Osteoblast (primary cell): ENCODE results near the gene ZNF148. TPM values are rescaled to one million over a fixed set of nuclear protein-coding genes. Genes with fewer than 3 reads are reported as not detected.

Experiments used
- DNase-seq: peaks from one replicate; pipeline ENCODE4 v3.0.0; 2011; ENCODE audit warnings: low spot score, mixed read lengths; ENCODE audit not compliant: insufficient read length; ENCODE audit errors: missing footprints
- H2AFZ ChIP-seq: 2 replicates; pipeline ENCODE4 v1.6.0; 2011; ENCODE audit warnings: mild to moderate bottlenecking, low read length
- H3K27ac ChIP-seq: 2 replicates; pipeline ENCODE4 v1.5.1; 2011; ENCODE audit warnings: mild to moderate bottlenecking, low read depth, low read length, moderate library complexity
- H3K27me3 ChIP-seq: 2 replicates; pipeline ENCODE4 v1.6.0; 2012; ENCODE audit warnings: mild to moderate bottlenecking, control low read depth, inconsistent platforms, low read length, moderate library complexity; ENCODE audit not compliant: insufficient read depth
- H3K36me3 ChIP-seq: 2 replicates; pipeline ENCODE4 v1.5.1; 2011; ENCODE audit warnings: mild to moderate bottlenecking, low read length, control low read depth, moderate library complexity; ENCODE audit not compliant: insufficient read depth
- H3K4me1 ChIP-seq: 2 replicates; pipeline ENCODE4 v1.5.1; 2011; ENCODE audit warnings: mild to moderate bottlenecking, low read length, control low read depth, moderate library complexity; ENCODE audit not compliant: insufficient read depth
- H3K4me2 ChIP-seq: 2 replicates; pipeline ENCODE4 v1.6.0; 2011; ENCODE audit warnings: mild to moderate bottlenecking, low read length; ENCODE audit not compliant: insufficient read depth
- H3K4me3 ChIP-seq: fragments of 200-600 bp; sonication (generic); 3 replicates; pipeline ENCODE4 v1.5.1; 2012; ENCODE audit warnings: mild to moderate bottlenecking, low read length, inconsistent platforms; ENCODE audit not compliant: insufficient read depth
- H3K79me2 ChIP-seq: 2 replicates; pipeline ENCODE4 v1.6.0; 2012; ENCODE audit warnings: mild to moderate bottlenecking, low read length, control low read depth, inconsistent platforms; ENCODE audit not compliant: insufficient read depth
- H3K9me3 ChIP-seq: 2 replicates; pipeline ENCODE4 v1.5.1; 2011; ENCODE audit warnings: low read depth, low read length, control low read depth
- H4K20me1 ChIP-seq: 2 replicates; pipeline ENCODE4 v1.6.0; 2012; ENCODE audit warnings: mild to moderate bottlenecking, low read length, control low read depth; ENCODE audit not compliant: insufficient read depth
- total RNA-seq: library from RNA; depleted of rRNA; stranded (reverse); fragments of >200 nt; gene quantifications from 2 replicates; pipeline ENCODE4 v1.2.3, GENCODE V29; 2012
- TF ChIP-seq, protein P1 (sequence below): IDR thresholded peaks from 2 replicates; pipeline ENCODE4 v1.5.1; 2011; ENCODE audit warnings: mild to moderate bottlenecking, low read depth, low read length, moderate library complexity; ENCODE audit errors: extremely low read depth

ZNF148 gene
- total RNA-seq, 1 donor = 38.4 TPM

DNA sequence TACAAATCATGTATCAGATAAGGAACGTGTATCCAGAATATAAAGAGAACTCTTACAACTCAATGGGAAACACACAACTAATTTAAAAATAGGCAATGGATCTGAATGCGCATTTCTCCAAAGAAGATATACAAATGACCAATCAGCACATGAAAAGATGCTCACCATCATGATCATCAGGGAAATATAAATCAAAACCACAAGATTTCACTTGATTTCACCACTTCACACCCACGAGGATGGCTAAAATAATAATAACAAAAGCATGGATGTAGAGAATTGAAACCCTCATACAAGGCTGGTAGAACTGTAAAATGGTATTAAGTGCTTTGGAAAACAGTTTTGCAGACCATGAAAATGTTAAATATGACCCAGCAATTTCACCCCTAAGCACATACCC, 135.9 kb downstream of the ZNF148 start:
- no peak for DNase-seq
- H3K4me3 ChIP-seq = no peak overlapping the region
- H3K79me2 ChIP-seq = no peaks in the 10 kb centered on the region
- H3K36me3 ChIP-seq = no peaks in the 10 kb centered on the region
- TF ChIP-seq, protein P1, sequence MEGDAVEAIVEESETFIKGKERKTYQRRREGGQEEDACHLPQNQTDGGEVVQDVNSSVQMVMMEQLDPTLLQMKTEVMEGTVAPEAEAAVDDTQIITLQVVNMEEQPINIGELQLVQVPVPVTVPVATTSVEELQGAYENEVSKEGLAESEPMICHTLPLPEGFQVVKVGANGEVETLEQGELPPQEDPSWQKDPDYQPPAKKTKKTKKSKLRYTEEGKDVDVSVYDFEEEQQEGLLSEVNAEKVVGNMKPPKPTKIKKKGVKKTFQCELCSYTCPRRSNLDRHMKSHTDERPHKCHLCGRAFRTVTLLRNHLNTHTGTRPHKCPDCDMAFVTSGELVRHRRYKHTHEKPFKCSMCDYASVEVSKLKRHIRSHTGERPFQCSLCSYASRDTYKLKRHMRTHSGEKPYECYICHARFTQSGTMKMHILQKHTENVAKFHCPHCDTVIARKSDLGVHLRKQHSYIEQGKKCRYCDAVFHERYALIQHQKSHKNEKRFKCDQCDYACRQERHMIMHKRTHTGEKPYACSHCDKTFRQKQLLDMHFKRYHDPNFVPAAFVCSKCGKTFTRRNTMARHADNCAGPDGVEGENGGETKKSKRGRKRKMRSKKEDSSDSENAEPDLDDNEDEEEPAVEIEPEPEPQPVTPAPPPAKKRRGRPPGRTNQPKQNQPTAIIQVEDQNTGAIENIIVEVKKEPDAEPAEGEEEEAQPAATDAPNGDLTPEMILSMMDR = no peak
- H3K27me3 ChIP-seq = no peaks in the 10 kb centered on the region
- peaks cover 2% of the 10 kb centered on the region for H4K20me1 ChIP-seq
- H3K4me1 ChIP-seq = peaks cover 9% of the 10 kb centered on the region
- H3K9me3 ChIP-seq = no peaks in the 10 kb centered on the region
- H3K4me2 ChIP-seq = no peak overlapping the region
- no peak overlapping the region for H3K27ac ChIP-seq
- no peak overlapping the region for H2AFZ ChIP-seq

DNA sequence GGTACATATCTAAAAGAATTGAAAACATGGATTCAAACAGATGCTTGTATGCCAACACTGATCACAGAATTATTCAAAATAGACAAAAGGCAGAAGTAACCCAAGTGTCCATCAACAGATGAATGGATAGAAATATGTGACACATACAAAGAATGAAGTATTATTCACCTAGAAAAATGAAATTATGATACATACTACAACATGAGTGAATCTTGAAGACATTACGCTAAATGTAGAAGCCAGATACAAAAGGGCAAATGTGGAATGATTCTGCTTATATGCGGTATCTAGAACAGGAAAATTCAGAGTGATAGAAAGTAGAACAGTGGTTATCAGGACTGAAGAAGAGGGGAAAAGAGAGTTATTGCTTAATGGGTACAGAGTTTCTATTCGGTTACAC, 136.4 kb downstream of the ZNF148 start:
- TF ChIP-seq, protein P1 = no peak
- Histone ChIP-seq H3K27ac (no peak overlapping the region), H3K27me3 (no peaks in the 10 kb centered on the region), H3K4me3 (no peak overlapping the region), H2AFZ (no peak overlapping the region), H3K9me3 (no peaks in the 10 kb centered on the region), H3K4me2 (no peak overlapping the region), H3K79me2 (no peaks in the 10 kb centered on the region), H3K36me3 (peaks cover under 1% of the 10 kb centered on the region), H4K20me1 (peaks cover 2% of the 10 kb centered on the region), H3K4me1 (peaks cover 9% of the 10 kb centered on the region)
- no peak for DNase-seq

DNA sequence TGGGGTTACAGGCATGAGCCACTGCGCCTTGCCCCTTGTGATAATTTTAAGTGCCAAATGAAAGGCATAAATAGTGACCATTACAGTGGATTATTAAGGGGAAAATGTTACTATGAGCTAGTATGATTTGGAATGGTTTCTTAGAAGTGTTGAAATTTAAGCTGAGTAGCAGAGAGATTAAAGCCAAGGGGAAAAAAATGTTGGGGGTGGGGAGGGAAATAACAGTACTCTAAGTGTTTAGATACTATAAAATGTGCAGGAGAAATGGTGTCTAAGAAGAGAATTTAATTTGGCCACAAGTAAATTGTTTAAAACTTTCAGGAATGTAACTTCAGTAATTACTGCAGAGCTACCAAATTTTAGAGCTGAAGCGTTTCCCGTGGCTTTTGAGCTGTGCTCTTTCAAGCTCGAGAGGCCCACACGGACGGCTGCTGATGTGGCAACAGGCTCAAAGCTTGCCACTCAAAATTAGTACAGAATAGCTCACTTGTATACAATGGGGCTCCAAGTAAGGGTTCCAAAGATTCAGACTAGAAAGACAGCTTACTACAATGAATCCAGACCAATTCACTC, 138.7 kb downstream of the ZNF148 start:
- peaks cover 6% of the 10 kb centered on the region for H4K20me1 ChIP-seq
- peaks cover 9% of the 10 kb centered on the region for H3K36me3 ChIP-seq
- H3K4me2 ChIP-seq = no peak overlapping the region
- peaks cover 20% of the 10 kb centered on the region for H3K4me1 ChIP-seq
- no peak overlapping the region for H3K27ac ChIP-seq
- no peak for DNase-seq
- TF ChIP-seq, protein P1 = no peak
- H2AFZ ChIP-seq = no peak overlapping the region
- no peaks in the 10 kb centered on the region for H3K27me3 ChIP-seq
- H3K9me3 ChIP-seq = no peaks in the 10 kb centered on the region
- no peaks in the 10 kb centered on the region for H3K79me2 ChIP-seq
- H3K4me3 ChIP-seq = no peak overlapping the region

DNA sequence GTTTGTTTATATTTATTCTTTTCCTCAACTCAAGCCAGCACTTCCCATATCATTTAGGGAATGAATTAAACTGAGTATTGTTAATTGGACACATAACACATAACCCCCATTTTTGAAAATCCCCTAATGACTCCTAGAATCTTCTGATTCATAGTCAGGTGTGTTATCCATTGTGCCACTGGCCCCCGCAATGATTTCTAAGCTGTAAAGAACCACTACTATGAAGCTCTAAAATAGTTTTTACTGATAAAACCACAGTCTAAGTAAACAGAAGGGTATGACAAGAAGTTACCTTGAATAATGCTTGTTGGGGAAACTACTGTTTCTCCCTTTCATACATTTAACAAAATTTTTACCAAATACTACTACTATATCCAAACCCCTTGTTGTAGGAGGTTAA, 140.3 kb downstream of the ZNF148 start:
- Histone ChIP-seq H3K27ac (no peak overlapping the region), H3K4me3 (no peak overlapping the region), H2AFZ (no peak overlapping the region), H3K4me2 (no peak overlapping the region), H3K36me3 (peaks cover 9% of the 10 kb centered on the region), H3K9me3 (no peaks in the 10 kb centered on the region), H3K79me2 (peaks cover 4% of the 10 kb centered on the region), H3K4me1 (peaks cover 14% of the 10 kb centered on the region), H3K27me3 (no peaks in the 10 kb centered on the region), H4K20me1 (peaks cover 6% of the 10 kb centered on the region)
- TF ChIP-seq, protein P1 = no peak
- no peak for DNase-seq
